PC-3 (cell line): ENCODE results near the gene PRKACA. TPM values are rescaled to one million over a fixed set of nuclear protein-coding genes. Genes with fewer than 3 reads are reported as not detected.

Source experiments
- ATAC-seq: fragments of 200-7000 bp; cut with Tn5 transposase; 2 replicates; pipeline ENCODE4 v1.9.1; 2020; ENCODE audit warnings: mild to moderate bottlenecking, moderate library complexity
- BruUV-seq: library from RNA; stranded (reverse); fragments of 400-500 nt; replicated peaks from 2 replicates; lab custom pipeline; 2021; lab: Mats Ljungman, UMichigan
- CTCF ChIA-PET: fragments of 300-600 bp; sonication (Branson Sonifier 250); formaldehyde crosslinking; loops from one replicate; lab custom pipeline; 2022; ENCODE audit warnings: antibody characterized with exemption; lab: Charles Lee
- POLR2A ChIA-PET: fragments of 300-600 bp; sonication (Branson Sonifier 250); formaldehyde crosslinking; loops from one replicate; lab custom pipeline; 2022; ENCODE audit warnings: antibody characterized with exemption; ENCODE audit not compliant: unreplicated experiment; lab: Charles Lee
- DNase-seq: peaks from one replicate; pipeline ENCODE4 v3.0.0-alpha.2; 2015
- H2AFZ ChIP-seq: fragments of 300-600 bp; sonication (generic); 2 replicates; pipeline ENCODE4 v1.6.0; 2016; ENCODE audit warnings: antibody characterized with exemption, low read length
- H3F3A ChIP-seq: fragments of 300-600 bp; sonication (generic); one replicate; pipeline ENCODE4 v1.6.0; 2017; ENCODE audit warnings: antibody characterized with exemption, low read length, control low read depth, mild to moderate bottlenecking; ENCODE audit not compliant: unreplicated experiment
- H3K27ac ChIP-seq: fragments of 300-600 bp; sonication (generic); 2 replicates; pipeline ENCODE4 v1.5.1; 2016; ENCODE audit warnings: mild to moderate bottlenecking, low read length
- H3K27me3 ChIP-seq: fragments of 300-600 bp; sonication (generic); 2 replicates; pipeline ENCODE4 v1.6.1; 2016; ENCODE audit warnings: low read length, mixed read lengths
- H3K36me3 ChIP-seq: fragments of 300-600 bp; sonication (generic); 2 replicates; pipeline ENCODE4 v1.6.1; 2016; ENCODE audit warnings: low read depth, mixed run types, low read length, mixed read lengths
- H3K4me1 ChIP-seq: fragments of 300-600 bp; sonication (generic); 2 replicates; pipeline ENCODE4 v1.5.1; 2016; ENCODE audit warnings: low read length; ENCODE audit not compliant: insufficient read depth
- H3K4me2 ChIP-seq: fragments of 300-600 bp; sonication (generic); 2 replicates; pipeline ENCODE4 v1.6.0; 2016; ENCODE audit warnings: low read length
- H3K4me3 ChIP-seq: fragments of 300-600 bp; sonication (generic); 2 replicates; pipeline ENCODE4 v1.5.1; 2016; ENCODE audit warnings: mild to moderate bottlenecking, low read length, mixed read lengths
- H3K79me2 ChIP-seq: fragments of 300-600 bp; sonication (generic); 2 replicates; pipeline ENCODE4 v1.6.1; 2017; ENCODE audit warnings: low read length, mixed read lengths
- H3K9ac ChIP-seq: fragments of 300-600 bp; sonication (generic); 2 replicates; pipeline ENCODE4 v1.6.0; 2016; ENCODE audit warnings: mild to moderate bottlenecking, low read length
- H3K9me2 ChIP-seq: fragments of 300-600 bp; sonication (generic); replicated peaks from 2 replicates; pipeline ENCODE4 v1.6.1; 2016; ENCODE audit warnings: mixed run types, low read length, mixed read lengths
- H3K9me3 ChIP-seq: fragments of 300-600 bp; sonication (generic); 2 replicates; pipeline ENCODE4 v1.6.1; 2016; ENCODE audit warnings: low read length, mixed read lengths
- H4K20me1 ChIP-seq: fragments of 300-600 bp; sonication (generic); 2 replicates; pipeline ENCODE4 v1.6.1; 2016; ENCODE audit warnings: low read length, mixed read lengths
- CTCF ChIP-seq: fragments of 300-600 bp; sonication (generic); conservative IDR thresholded peaks from 2 replicates; pipeline ENCODE4 v1.5.1; 2017; ENCODE audit warnings: antibody characterized with exemption, low read depth, mild to moderate bottlenecking, low read length
- EZH2 ChIP-seq: fragments of 300-600 bp; sonication (generic); IDR thresholded peaks from one replicate; pipeline ENCODE4 v1.6.1; 2017; ENCODE audit warnings: antibody characterized with exemption, mild to moderate bottlenecking, low read length; ENCODE audit not compliant: unreplicated experiment
- EZH2phosphoT487 ChIP-seq: fragments of 300-600 bp; sonication (generic); IDR thresholded peaks from 2 replicates; pipeline ENCODE4 v1.6.1; 2018; ENCODE audit warnings: mild to moderate bottlenecking, antibody characterized with exemption, low read length, borderline replicate concordance
- intact Hi-C: fragments of 100-400 bp; cut with micrococcal nuclease; formaldehyde crosslinking; loops from 2 replicates; pipeline ENCODE4 v1.9.0; 2023
- total RNA-seq: library from RNA; depleted of rRNA; stranded (reverse); fragments of >200 nt; gene quantifications from 2 replicates; pipeline ENCODE4 v1.2.3, GENCODE V29; 2014

PRKACA gene
- total RNA-seq, 1 experiment from 2014 or later: 50.2 TPM

DNA sequence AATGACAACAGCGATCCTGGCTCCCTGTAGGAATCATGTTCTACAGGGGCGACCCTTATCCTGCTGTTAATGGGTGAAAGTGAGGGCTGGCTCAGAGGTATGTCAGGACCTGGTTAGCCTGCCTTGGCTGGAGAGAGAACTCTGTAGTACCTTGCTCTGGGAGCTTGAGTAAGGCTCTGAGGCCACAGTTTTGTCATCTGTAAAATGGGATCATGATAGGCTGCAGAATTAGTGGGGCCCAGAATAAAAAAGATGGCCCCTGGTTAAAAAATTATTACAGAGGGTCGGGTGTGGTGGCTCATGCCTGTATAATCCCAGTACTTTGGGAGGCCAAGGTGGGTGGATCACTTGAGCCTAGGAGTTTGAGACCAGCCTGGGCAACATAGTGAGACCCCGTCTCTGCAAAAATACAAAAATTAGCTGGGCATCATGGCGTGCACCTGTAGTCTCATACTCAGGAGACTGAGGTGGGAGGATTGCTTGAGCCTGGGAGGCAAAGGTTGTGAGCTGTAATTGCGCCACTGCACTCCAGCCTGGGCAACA lies 16.5 kb downstream of the PRKACA start:
- DNase-seq (no peak), ATAC-seq (no peak)
- no TSS peak for BruUV-seq
- no peak overlapping the region for H3K4me3 ChIP-seq
- no peaks in the 10 kb centered on the region for H3K9me2 ChIP-seq
- TF ChIP-seq EZH2phosphoT487 (no peak), CTCF (no peak)
- peaks cover 7% of the 10 kb centered on the region; the same call in 1 of the 2 replicates for H3K4me1 ChIP-seq
- H3K9me3 ChIP-seq: no peaks in the 10 kb centered on the region
- H4K20me1 ChIP-seq: no peaks in the 10 kb centered on the region
- H3K27me3 ChIP-seq: no peaks in the 10 kb centered on the region
- no peak overlapping the region for H3K4me2 ChIP-seq
- ChIA-PET POLR2A (no interaction called here), CTCF (no interaction called here)
- no peak overlapping the region for H3K27ac ChIP-seq
- H3K79me2 ChIP-seq: no peaks in the 10 kb centered on the region
- no peak overlapping the region for H3K9ac ChIP-seq
- no peak overlapping the region for H2AFZ ChIP-seq
- intact Hi-C loops: no loop called here
- H3K36me3 ChIP-seq: peaks cover 20% of the 10 kb centered on the region
- no peaks in the 10 kb centered on the region for H3F3A ChIP-seq

DNA sequence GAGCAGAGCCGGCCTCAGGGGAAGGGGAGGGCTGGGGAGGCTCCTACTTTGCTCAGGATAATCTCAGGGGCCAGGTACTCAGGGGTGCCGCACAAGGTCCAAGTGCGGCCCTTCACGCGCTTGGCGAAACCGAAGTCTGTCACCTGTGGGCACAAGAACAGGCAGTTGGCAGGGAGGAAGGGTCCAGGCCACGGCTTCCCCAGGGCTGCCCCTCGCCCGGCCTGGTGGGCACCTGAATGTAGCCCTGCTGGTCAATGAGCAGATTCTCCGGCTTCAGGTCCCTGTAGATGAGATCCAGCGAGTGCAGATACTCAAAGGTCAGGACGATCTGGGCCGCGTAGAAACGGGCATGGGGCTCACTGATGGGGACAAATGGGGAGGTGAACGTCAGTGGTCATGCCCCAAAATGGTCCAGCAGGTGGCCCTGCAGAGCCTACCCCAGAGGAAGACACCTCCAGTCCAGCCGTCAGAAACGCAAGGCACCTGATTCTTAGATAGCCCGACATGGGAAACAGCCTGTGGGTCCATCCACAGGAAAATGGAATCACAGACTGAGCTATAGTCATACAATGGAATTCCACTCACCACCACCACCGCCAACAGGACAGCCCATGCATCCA lies 19.9 kb downstream of the PRKACA start:
- ChIA-PET POLR2A (no interaction called here), CTCF (no interaction called here)
- Histone ChIP-seq H4K20me1 (no peaks in the 10 kb centered on the region), H3K4me1 (peaks cover 5% of the 10 kb centered on the region; the same call in 1 of the 2 replicates), H3K27ac (no peak overlapping the region), H3K9me3 (peaks cover 7% of the 10 kb centered on the region; the same call in 1 of the 2 replicates), H3K79me2 (no peaks in the 10 kb centered on the region), H3K9me2 (no peaks in the 10 kb centered on the region), H3K4me3 (no peak overlapping the region), H3K36me3 (peaks cover 19% of the 10 kb centered on the region), H3K27me3 (no peaks in the 10 kb centered on the region), H3K9ac (no peak overlapping the region), H2AFZ (no peak overlapping the region), H3K4me2 (no peak overlapping the region), H3F3A (no peaks in the 10 kb centered on the region)
- no TSS peak for BruUV-seq
- peak; percentile 40; the same call in 1 of the 2 replicates for ATAC-seq
- intact Hi-C loops: no loop called here
- DNase-seq: no peak
- TF ChIP-seq EZH2 (no peak), CTCF (peak; percentile 43), EZH2phosphoT487 (no peak)

DNA sequence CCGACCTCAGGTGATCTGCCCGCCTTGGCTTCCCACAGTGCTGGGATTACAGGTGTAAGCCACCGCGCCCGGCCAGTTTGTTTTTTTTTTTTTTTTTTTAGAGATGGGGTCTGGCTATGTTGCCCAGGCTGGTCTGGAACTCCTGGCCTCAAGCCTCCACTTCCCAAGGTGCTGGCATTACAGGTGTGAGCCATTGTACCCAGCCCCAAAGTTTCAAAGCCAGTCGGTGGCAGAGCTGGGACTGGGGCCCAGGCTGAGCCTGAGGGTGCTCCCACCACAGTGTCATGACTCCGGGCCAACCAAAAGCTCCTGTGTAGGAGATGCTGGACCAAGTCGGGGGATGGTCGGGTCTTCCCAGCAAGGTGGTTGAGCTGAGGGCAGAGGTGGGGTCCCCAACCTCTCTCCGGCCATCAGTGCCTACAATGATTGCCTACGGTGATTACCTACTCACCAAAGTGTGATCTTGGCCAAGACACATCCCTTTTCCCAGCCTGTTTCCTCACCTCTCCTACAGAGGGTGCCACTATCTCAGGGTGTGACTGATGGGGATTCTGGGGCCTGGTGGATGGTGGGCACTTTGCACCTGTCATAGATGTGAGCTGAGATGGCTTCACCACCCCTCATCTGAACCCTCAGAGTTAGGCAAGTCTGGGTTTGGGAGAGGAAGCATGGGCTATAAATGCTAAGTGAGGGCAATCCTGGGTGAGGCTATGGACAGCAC lies 21.1 kb downstream of the PRKACA start:
- TF ChIP-seq CTCF: peak; percentile 49
- TF ChIP-seq EZH2: no peak
- Histone ChIP-seq H3K9ac (no peak overlapping the region), H3K36me3 (peaks cover 14% of the 10 kb centered on the region), H3K9me3 (peaks cover 7% of the 10 kb centered on the region; the same call in 1 of the 2 replicates), H2AFZ (no peak overlapping the region), H3K27me3 (no peaks in the 10 kb centered on the region), H3K4me1 (peaks cover 8% of the 10 kb centered on the region; the same call in 1 of the 2 replicates), H4K20me1 (no peaks in the 10 kb centered on the region), H3K4me2 (no peak overlapping the region), H3F3A (no peaks in the 10 kb centered on the region), H3K9me2 (no peaks in the 10 kb centered on the region), H3K27ac (no peak overlapping the region), H3K4me3 (no peak overlapping the region), H3K79me2 (no peaks in the 10 kb centered on the region)
- intact Hi-C loops: no loop called here
- DNase-seq (no peak), ATAC-seq (peak; percentile 23; the same call in 1 of the 2 replicates)
- POLR2A ChIA-PET: no interaction called here
- BruUV-seq: no TSS peak
- CTCF ChIA-PET: interaction anchor here (0.7 kb wide), 1 partner anchor 24 kb away, joined by 3 read pairs; the partner anchor contains the start of gene MISP3
